Measurements from ENCODE around the gene PCSK6. TPM values are rescaled to one million over a fixed set of nuclear protein-coding genes. Genes with fewer than 3 reads are reported as not detected.

Gene PCSK6
- polyA plus RNA-seq, 1 experiment: 0.29 TPM

GRCh38 chr15:101309436-101310160 lies 179.9 kb downstream of the PCSK6 start:
- Histone ChIP-seq H3K27me3 (ENCODE audit: control insufficient read depth, insufficient read depth, low read length) (no peaks in the 10 kb centered on the region), H3K4me3 (ENCODE audit: low read depth, low read length) (no peak overlapping the region), H3K36me3 (ENCODE audit: control insufficient read depth, insufficient read depth, low read length) (no peaks in the 10 kb centered on the region)
- no peak for TF ChIP-seq CTCF (IDR thresholded peaks at IDR 0.05; ENCODE audit: insufficient read depth, low read depth, low read length)
- DNase-seq (ENCODE audit: low read depth): no peak
- POLR2A ChIA-PET: no interaction called here
- CTCF ChIA-PET: interaction anchor here (0.8 kb wide), 1 partner anchor 332 kb away, joined by 3 read pairs; no protein-coding TSS in a partner anchor

DNA sequence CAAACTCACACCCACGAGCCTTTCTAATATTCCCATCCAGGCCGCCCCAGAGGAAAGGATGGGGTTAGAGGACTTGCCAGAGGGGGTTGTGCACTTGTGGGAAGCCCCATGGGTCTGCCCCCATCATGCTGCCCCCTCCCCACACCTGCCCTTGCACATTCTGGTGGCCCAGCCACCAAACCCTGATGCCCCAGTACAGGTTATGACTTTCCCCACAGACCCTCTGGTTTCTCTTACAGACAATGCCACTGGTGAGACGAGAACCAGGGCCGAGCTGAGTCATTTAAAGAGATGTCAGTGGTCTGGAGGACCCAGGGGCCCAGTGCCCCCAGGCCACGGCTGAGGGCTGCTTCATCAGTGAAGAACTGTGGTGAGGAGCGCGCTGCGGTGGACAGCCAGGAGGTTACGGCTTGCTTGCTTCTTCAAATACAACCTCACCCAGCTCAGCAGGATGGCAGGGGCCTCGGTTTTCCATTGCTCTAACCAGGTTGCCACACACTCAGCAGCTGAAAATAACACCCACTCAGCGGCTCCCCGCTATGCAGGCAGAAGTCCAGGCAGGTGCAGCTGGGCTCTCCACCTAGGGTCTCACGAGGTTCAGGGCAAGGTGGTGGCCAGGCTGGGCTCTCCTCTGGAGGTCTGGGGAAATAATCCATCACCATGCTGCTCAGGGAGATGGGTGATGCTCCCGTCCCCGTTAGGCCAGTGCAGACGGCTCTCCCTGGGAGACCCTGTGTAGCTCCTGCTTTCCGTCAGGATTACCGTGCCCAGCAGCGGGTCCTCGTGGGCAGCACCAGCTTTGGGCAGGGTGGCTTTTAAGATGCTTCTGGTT lies 180.7 kb downstream of the PCSK6 start:
- DNase-seq (ENCODE audit: low read depth): no peak
- Histone ChIP-seq H3K36me3 (ENCODE audit: control insufficient read depth, insufficient read depth, low read length) (no peaks in the 10 kb centered on the region), H3K27me3 (ENCODE audit: control insufficient read depth, insufficient read depth, low read length) (no peaks in the 10 kb centered on the region), H3K4me3 (ENCODE audit: low read depth, low read length) (no peak overlapping the region)
- no peak for TF ChIP-seq CTCF (IDR thresholded peaks at IDR 0.05; ENCODE audit: insufficient read depth, low read depth, low read length)
- ChIA-PET CTCF (interaction anchor here (0.8 kb wide), 1 partner anchor 333 kb away, joined by 3 read pairs; no protein-coding TSS in a partner anchor), POLR2A (no interaction called here)

- CTCF ChIA-PET: interaction anchor here (1.5 kb wide), 1 partner anchor 15 kb away, joined by 4 read pairs; no protein-coding TSS in a partner anchor
- DNase-seq (ENCODE audit: low read depth): no peak
- POLR2A ChIA-PET: no interaction called here
These were observed 181.5 kb downstream of the PCSK6 start for GRCh38 chr15:101307897-101308603.

GRCh38 chr15:101307048-101307896 lies 182.2 kb downstream of the PCSK6 start:
- DNase-seq (ENCODE audit: low read depth): no peak
- POLR2A ChIA-PET: no interaction called here

More at GRCh38 chr15:101307897-101308603, 181.5 kb downstream of the PCSK6 start:
- no peak for TF ChIP-seq CTCF (IDR thresholded peaks at IDR 0.05; ENCODE audit: insufficient read depth, low read depth, low read length)
- Histone ChIP-seq H3K36me3 (ENCODE audit: control insufficient read depth, insufficient read depth, low read length) (no peaks in the 10 kb centered on the region), H3K27me3 (ENCODE audit: control insufficient read depth, insufficient read depth, low read length) (no peaks in the 10 kb centered on the region), H3K4me3 (ENCODE audit: low read depth, low read length) (no peak overlapping the region)

More at GRCh38 chr15:101307048-101307896, 182.2 kb downstream of the PCSK6 start:
- Histone ChIP-seq H3K4me3 (ENCODE audit: low read depth, low read length) (no peak overlapping the region), H3K27me3 (ENCODE audit: control insufficient read depth, insufficient read depth, low read length) (no peaks in the 10 kb centered on the region), H3K36me3 (ENCODE audit: control insufficient read depth, insufficient read depth, low read length) (no peaks in the 10 kb centered on the region)
- CTCF ChIA-PET: interaction anchor here (1.2 to 1.5 kb wide), 2 partner anchors 14 to 334 kb away, joined by 4 to 7 read pairs; no protein-coding TSS in a partner anchor
- no peak for TF ChIP-seq CTCF (IDR thresholded peaks at IDR 0.05; ENCODE audit: insufficient read depth, low read depth, low read length)

Measured in BJ (cell line).